HuH-7 (cell line): Measurements from ENCODE around the gene TALDO1.
"Not testable (repeated sequence)": the region's sequence is repeated elsewhere in the genome, so short reads cannot be mapped to it uniquely, and the experiment has no call there.

ENCODE experiments used
- DNase-seq: peaks from one replicate; pipeline ENCODE4 v3.0.0; 2011; ENCODE audit warnings: low spot score

The TALDO1 gene

GRCh38 chr11:719214-720016 lies 27.8 kb upstream of the TALDO1 start:
- DNase-seq: no peak

GRCh38 chr11:720017-720641 lies 27.1 kb upstream of the TALDO1 start:
- no peak for DNase-seq

- DNase-seq: no peak
Measured at GRCh38 chr11:720642-721246, 26.5 kb upstream of the TALDO1 start.

GRCh38 chr11:721247-721740 lies 26.0 kb upstream of the TALDO1 start:
- no peak for DNase-seq

- no peak for DNase-seq
Measured at GRCh38 chr11:721741-722345, 25.4 kb upstream of the TALDO1 start.

- no peak for DNase-seq
Measured at GRCh38 chr11:722346-722811, 24.9 kb upstream of the TALDO1 start.

- DNase-seq: no peak
Measured at GRCh38 chr11:723120-723883, 24.0 kb upstream of the TALDO1 start.

GRCh38 chr11:724049-724777 lies 23.1 kb upstream of the TALDO1 start:
- no peak for DNase-seq

GRCh38 chr11:724778-725386 lies 22.4 kb upstream of the TALDO1 start:
- no peak for DNase-seq

- DNase-seq: no peak
Measured at GRCh38 chr11:725624-726202, 21.6 kb upstream of the TALDO1 start.

- DNase-seq: no peak
Measured at GRCh38 chr11:726278-727220, 20.7 kb upstream of the TALDO1 start.

GRCh38 chr11:727281-727701 lies 20.0 kb upstream of the TALDO1 start:
- no peak for DNase-seq

- DNase-seq: peak; percentile 94
Measured at GRCh38 chr11:727859-728748, 19.2 kb upstream of the TALDO1 start.

GRCh38 chr11:728901-729491 lies 18.3 kb upstream of the TALDO1 start:
- DNase-seq: no peak

GRCh38 chr11:729492-730074 lies 17.7 kb upstream of the TALDO1 start:
- no peak for DNase-seq

- DNase-seq: no peak
Measured at GRCh38 chr11:733072-733471, 14.2 kb upstream of the TALDO1 start.

GRCh38 chr11:734541-734940 lies 12.7 kb upstream of the TALDO1 start:
- not testable (repeated sequence) for DNase-seq
